WTC11 (cell line): ENCODE results near the gene KLK6. TPM values are rescaled to one million over a fixed set of nuclear protein-coding genes. Genes with fewer than 3 reads are reported as not detected.

ENCODE experiments used
- ATAC-seq: fragments of 200-7000 bp; cut with Tn5 transposase; 2 replicates; pipeline ENCODE4 v1.10.0; 2021; ENCODE audit warnings: mild to moderate bottlenecking, moderate library complexity
- CTCF ChIA-PET: fragments of 300-600 bp; sonication (Branson Sonifier 250); formaldehyde crosslinking; loops from one replicate; lab custom pipeline; 2021; ENCODE audit warnings: antibody characterized with exemption; lab: Charles Lee
- POLR2A ChIA-PET: fragments of 350-600 bp; sonication (Branson Sonifier 250); formaldehyde crosslinking; loops from one replicate; lab custom pipeline; 2021; ENCODE audit warnings: antibody characterized with exemption; lab: Charles Lee
- DNase-seq: peaks from one replicate; pipeline ENCODE4 v3.0.0; 2021; ENCODE audit warnings: low spot score
- H3K27ac Mint-ChIP-seq: 2 replicates; pipeline ENCODE4 v1.8.0; 2021; ENCODE audit warnings: mixed read lengths
- H3K27me3 Mint-ChIP-seq: 2 replicates; pipeline ENCODE4 v1.8.0; 2021; ENCODE audit warnings: low read depth, mild to moderate bottlenecking, moderate library complexity, mixed read lengths
- H3K36me3 Mint-ChIP-seq: 2 replicates; pipeline ENCODE4 v1.8.0; 2021; ENCODE audit warnings: mixed read lengths
- H3K4me1 Mint-ChIP-seq: 2 replicates; pipeline ENCODE4 v1.8.0; 2022; ENCODE audit warnings: mixed read lengths
- H3K4me3 Mint-ChIP-seq: 2 replicates; pipeline ENCODE4 v1.8.0; 2021; ENCODE audit warnings: mild to moderate bottlenecking, moderate library complexity, mixed read lengths
- H3K9me3 Mint-ChIP-seq: 2 replicates; pipeline ENCODE4 v1.8.0; 2021; ENCODE audit warnings: mixed read lengths
- E2F5 ChIP-seq: sonication (generic); formaldehyde crosslinking; IDR thresholded peaks from 2 replicates; pipeline ENCODE4 v1.8.1; 2022; ENCODE audit warnings: mild to moderate bottlenecking, moderate library complexity, missing genetic modification reagents
- ELF4 ChIP-seq: sonication (generic); formaldehyde crosslinking; IDR thresholded peaks from 2 replicates; pipeline ENCODE4 v1.8.1; 2022; ENCODE audit warnings: low read depth, mild to moderate bottlenecking, moderate library complexity, missing genetic modification reagents
- EMX1 ChIP-seq: fragments of 250-450 bp; sonication (Bioruptor Pico); IDR thresholded peaks from 2 replicates; pipeline ENCODE4 v1.8.0; 2021; ENCODE audit warnings: mild to moderate bottlenecking
- ESRRA ChIP-seq: sonication (generic); formaldehyde crosslinking; IDR thresholded peaks from 2 replicates; pipeline ENCODE4 v1.8.1; 2022; ENCODE audit warnings: mild to moderate bottlenecking, missing genetic modification reagents, borderline replicate concordance
- ETV6 ChIP-seq: sonication (generic); formaldehyde crosslinking; IDR thresholded peaks from 2 replicates; pipeline ENCODE4 v1.8.1; 2022; ENCODE audit warnings: mild to moderate bottlenecking, missing genetic modification reagents
- IRF2 ChIP-seq: sonication (generic); formaldehyde crosslinking; IDR thresholded peaks from 2 replicates; pipeline ENCODE4 v1.8.0; 2022; ENCODE audit warnings: low read depth, missing genetic modification reagents, borderline replicate concordance
- JAZF1 ChIP-seq: fragments of 250-450 bp; sonication (Bioruptor Pico); IDR thresholded peaks from 2 replicates; pipeline ENCODE4 v1.9.0; 2021; ENCODE audit warnings: moderate library complexity, mild to moderate bottlenecking, inconsistent platforms
- MXD4 ChIP-seq: fragments of 250-450 bp; sonication (Bioruptor Pico); IDR thresholded peaks from 2 replicates; pipeline ENCODE4 v1.8.0; 2021; ENCODE audit warnings: mild to moderate bottlenecking, moderate library complexity, borderline replicate concordance
- NFYB ChIP-seq: sonication (generic); formaldehyde crosslinking; conservative IDR thresholded peaks from 2 replicates; pipeline ENCODE4 v1.8.0; 2022; ENCODE audit warnings: low read depth, missing genetic modification reagents
- NR1H2 ChIP-seq: sonication (generic); formaldehyde crosslinking; IDR thresholded peaks from 2 replicates; pipeline ENCODE4 v1.9.0; 2021; ENCODE audit warnings: mild to moderate bottlenecking, moderate library complexity, missing genetic modification reagents
- OVOL2 ChIP-seq: fragments of 250-450 bp; sonication (Bioruptor Pico); IDR thresholded peaks from 2 replicates; pipeline ENCODE4 v1.9.0; 2021; ENCODE audit warnings: mild to moderate bottlenecking, borderline replicate concordance
- PRRX2 ChIP-seq: fragments of 250-450 bp; sonication (Bioruptor Pico); IDR thresholded peaks from 2 replicates; pipeline ENCODE4 v1.8.0; 2021; ENCODE audit warnings: mild to moderate bottlenecking
- RELA ChIP-seq: sonication (generic); formaldehyde crosslinking; IDR thresholded peaks from 2 replicates; pipeline ENCODE4 v1.8.1; 2022; ENCODE audit warnings: missing genetic modification reagents, mild to moderate bottlenecking, borderline replicate concordance
- SMAD4 ChIP-seq: sonication (generic); formaldehyde crosslinking; IDR thresholded peaks from 2 replicates; pipeline ENCODE4 v1.8.0; 2022; ENCODE audit warnings: mild to moderate bottlenecking, missing genetic modification reagents
- SP1 ChIP-seq: sonication (generic); formaldehyde crosslinking; conservative IDR thresholded peaks from 2 replicates; pipeline ENCODE4 v1.8.1; 2022; ENCODE audit warnings: missing genetic modification reagents
- TEAD1 ChIP-seq: sonication (generic); formaldehyde crosslinking; IDR thresholded peaks from 2 replicates; pipeline ENCODE4 v1.8.0; 2022; ENCODE audit warnings: mild to moderate bottlenecking, missing genetic modification reagents
- TP53 ChIP-seq: sonication (generic); formaldehyde crosslinking; IDR thresholded peaks from 2 replicates; pipeline ENCODE4 v1.8.1; 2023; ENCODE audit warnings: mild to moderate bottlenecking, missing genetic modification reagents
- ZNF138 ChIP-seq: sonication (generic); formaldehyde crosslinking; conservative IDR thresholded peaks from 2 replicates; pipeline ENCODE4 v1.8.1; 2022; ENCODE audit warnings: mild to moderate bottlenecking, moderate library complexity, missing genetic modification reagents
- total RNA-seq: library from RNA; stranded (reverse); gene quantifications from 3 replicates; pipeline ENCODE4 v1.2.3, GENCODE V29; 2021
- TF ChIP-seq, protein P1 (sequence below): sonication (generic); formaldehyde crosslinking; IDR thresholded peaks from 2 replicates; pipeline ENCODE4 v1.8.0; 2022; ENCODE audit warnings: missing genetic modification reagents
- TF ChIP-seq, protein P2 (sequence below): fragments of 250-450 bp; sonication (Bioruptor Pico); IDR thresholded peaks from 2 replicates; pipeline ENCODE4 v1.9.0; 2021; ENCODE audit warnings: mild to moderate bottlenecking
- TF ChIP-seq, protein P3 (sequence below): sonication (generic); formaldehyde crosslinking; IDR thresholded peaks from 2 replicates; pipeline ENCODE4 v1.8.0; 2022; ENCODE audit warnings: mild to moderate bottlenecking, missing genetic modification reagents
- TF ChIP-seq, protein P4 (sequence below): sonication (generic); formaldehyde crosslinking; IDR thresholded peaks from 2 replicates; pipeline ENCODE4 v1.8.1; 2023; ENCODE audit warnings: mild to moderate bottlenecking, missing genetic modification reagents
- TF ChIP-seq, protein P5 (sequence below): fragments of 250-450 bp; sonication (Bioruptor Pico); IDR thresholded peaks from 2 replicates; pipeline ENCODE4 v1.8.0; 2021; ENCODE audit warnings: mild to moderate bottlenecking
- TF ChIP-seq, protein P6 (sequence below): fragments of 200-600 bp; IDR thresholded peaks from 2 replicates; pipeline ENCODE4 v1.8.0; 2022; ENCODE audit warnings: antibody characterized with exemption

Gene KLK6
- total RNA-seq, 1 experiment from 2014 or later: 0.52 TPM

GRCh38 chr19:51016798-51017683 is 47.6 kb upstream of the KLK6 start:
- Mint-ChIP-seq H3K27me3 (peaks cover 56% of the 10 kb centered on the region), H3K4me1 (peaks cover 16% of the 10 kb centered on the region), H3K27ac (no peak overlapping the region), H3K9me3 (no peaks in the 10 kb centered on the region), H3K4me3 (peak overlapping the region; percentile 89), H3K36me3 (no peaks in the 10 kb centered on the region)
- peak; percentile 62 for ATAC-seq
- ChIA-PET CTCF (interaction anchor here (0.5 to 8.5 kb wide), 57 partner anchors 10 to 648 kb away, joined by 3 to 347 read pairs (median 4); partner anchors contain the start of genes KLK11, KLK13, KLK7 and KLK8), POLR2A (interaction anchor here (0.6 to 1.7 kb wide), 6 partner anchors 29 to 107 kb away, joined by 3 to 5 read pairs (median 4); partner anchors contain the start of gene KLK13)
- peak; percentile 92 for DNase-seq
- no peak for TF ChIP-seq IRF2 (CRISPR knock-in tag)
- TF ChIP-seq SMAD4 (CRISPR knock-in tag): 0 out of 2 replicates have a peak, but pooled peaks have one; percentile 57
- TF ChIP-seq ETV6 (CRISPR knock-in tag): no peak
- TF ChIP-seq, protein P1, sequence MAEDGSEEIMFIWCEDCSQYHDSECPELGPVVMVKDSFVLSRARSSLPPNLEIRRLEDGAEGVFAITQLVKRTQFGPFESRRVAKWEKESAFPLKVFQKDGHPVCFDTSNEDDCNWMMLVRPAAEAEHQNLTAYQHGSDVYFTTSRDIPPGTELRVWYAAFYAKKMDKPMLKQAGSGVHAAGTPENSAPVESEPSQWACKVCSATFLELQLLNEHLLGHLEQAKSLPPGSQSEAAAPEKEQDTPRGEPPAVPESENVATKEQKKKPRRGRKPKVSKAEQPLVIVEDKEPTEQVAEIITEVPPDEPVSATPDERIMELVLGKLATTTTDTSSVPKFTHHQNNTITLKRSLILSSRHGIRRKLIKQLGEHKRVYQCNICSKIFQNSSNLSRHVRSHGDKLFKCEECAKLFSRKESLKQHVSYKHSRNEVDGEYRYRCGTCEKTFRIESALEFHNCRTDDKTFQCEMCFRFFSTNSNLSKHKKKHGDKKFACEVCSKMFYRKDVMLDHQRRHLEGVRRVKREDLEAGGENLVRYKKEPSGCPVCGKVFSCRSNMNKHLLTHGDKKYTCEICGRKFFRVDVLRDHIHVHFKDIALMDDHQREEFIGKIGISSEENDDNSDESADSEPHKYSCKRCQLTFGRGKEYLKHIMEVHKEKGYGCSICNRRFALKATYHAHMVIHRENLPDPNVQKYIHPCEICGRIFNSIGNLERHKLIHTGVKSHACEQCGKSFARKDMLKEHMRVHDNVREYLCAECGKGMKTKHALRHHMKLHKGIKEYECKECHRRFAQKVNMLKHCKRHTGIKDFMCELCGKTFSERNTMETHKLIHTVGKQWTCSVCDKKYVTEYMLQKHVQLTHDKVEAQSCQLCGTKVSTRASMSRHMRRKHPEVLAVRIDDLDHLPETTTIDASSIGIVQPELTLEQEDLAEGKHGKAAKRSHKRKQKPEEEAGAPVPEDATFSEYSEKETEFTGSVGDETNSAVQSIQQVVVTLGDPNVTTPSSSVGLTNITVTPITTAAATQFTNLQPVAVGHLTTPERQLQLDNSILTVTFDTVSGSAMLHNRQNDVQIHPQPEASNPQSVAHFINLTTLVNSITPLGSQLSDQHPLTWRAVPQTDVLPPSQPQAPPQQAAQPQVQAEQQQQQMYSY (CRISPR knock-in tag): peak; percentile 100
- TF ChIP-seq, protein P2, sequence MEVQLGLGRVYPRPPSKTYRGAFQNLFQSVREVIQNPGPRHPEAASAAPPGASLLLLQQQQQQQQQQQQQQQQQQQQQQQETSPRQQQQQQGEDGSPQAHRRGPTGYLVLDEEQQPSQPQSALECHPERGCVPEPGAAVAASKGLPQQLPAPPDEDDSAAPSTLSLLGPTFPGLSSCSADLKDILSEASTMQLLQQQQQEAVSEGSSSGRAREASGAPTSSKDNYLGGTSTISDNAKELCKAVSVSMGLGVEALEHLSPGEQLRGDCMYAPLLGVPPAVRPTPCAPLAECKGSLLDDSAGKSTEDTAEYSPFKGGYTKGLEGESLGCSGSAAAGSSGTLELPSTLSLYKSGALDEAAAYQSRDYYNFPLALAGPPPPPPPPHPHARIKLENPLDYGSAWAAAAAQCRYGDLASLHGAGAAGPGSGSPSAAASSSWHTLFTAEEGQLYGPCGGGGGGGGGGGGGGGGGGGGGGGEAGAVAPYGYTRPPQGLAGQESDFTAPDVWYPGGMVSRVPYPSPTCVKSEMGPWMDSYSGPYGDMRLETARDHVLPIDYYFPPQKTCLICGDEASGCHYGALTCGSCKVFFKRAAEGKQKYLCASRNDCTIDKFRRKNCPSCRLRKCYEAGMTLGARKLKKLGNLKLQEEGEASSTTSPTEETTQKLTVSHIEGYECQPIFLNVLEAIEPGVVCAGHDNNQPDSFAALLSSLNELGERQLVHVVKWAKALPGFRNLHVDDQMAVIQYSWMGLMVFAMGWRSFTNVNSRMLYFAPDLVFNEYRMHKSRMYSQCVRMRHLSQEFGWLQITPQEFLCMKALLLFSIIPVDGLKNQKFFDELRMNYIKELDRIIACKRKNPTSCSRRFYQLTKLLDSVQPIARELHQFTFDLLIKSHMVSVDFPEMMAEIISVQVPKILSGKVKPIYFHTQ (CRISPR knock-in tag): no peak
- TF ChIP-seq PRRX2 (CRISPR knock-in tag): no peak
- TF ChIP-seq ELF4 (CRISPR knock-in tag): no peak
- TF ChIP-seq, protein P3, sequence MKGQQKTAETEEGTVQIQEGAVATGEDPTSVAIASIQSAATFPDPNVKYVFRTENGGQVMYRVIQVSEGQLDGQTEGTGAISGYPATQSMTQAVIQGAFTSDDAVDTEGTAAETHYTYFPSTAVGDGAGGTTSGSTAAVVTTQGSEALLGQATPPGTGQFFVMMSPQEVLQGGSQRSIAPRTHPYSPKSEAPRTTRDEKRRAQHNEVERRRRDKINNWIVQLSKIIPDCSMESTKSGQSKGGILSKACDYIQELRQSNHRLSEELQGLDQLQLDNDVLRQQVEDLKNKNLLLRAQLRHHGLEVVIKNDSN (CRISPR knock-in tag): peak; percentile 42; the same call in 1 of the 2 replicates
- TF ChIP-seq OVOL2 (CRISPR knock-in tag): no peak
- TF ChIP-seq, protein P4, sequence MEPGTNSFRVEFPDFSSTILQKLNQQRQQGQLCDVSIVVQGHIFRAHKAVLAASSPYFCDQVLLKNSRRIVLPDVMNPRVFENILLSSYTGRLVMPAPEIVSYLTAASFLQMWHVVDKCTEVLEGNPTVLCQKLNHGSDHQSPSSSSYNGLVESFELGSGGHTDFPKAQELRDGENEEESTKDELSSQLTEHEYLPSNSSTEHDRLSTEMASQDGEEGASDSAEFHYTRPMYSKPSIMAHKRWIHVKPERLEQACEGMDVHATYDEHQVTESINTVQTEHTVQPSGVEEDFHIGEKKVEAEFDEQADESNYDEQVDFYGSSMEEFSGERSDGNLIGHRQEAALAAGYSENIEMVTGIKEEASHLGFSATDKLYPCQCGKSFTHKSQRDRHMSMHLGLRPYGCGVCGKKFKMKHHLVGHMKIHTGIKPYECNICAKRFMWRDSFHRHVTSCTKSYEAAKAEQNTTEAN (CRISPR knock-in tag): no peak
- no peak for TF ChIP-seq NR1H2 (CRISPR knock-in tag)
- TF ChIP-seq MXD4 (CRISPR knock-in tag): no peak
- TF ChIP-seq, protein P5, sequence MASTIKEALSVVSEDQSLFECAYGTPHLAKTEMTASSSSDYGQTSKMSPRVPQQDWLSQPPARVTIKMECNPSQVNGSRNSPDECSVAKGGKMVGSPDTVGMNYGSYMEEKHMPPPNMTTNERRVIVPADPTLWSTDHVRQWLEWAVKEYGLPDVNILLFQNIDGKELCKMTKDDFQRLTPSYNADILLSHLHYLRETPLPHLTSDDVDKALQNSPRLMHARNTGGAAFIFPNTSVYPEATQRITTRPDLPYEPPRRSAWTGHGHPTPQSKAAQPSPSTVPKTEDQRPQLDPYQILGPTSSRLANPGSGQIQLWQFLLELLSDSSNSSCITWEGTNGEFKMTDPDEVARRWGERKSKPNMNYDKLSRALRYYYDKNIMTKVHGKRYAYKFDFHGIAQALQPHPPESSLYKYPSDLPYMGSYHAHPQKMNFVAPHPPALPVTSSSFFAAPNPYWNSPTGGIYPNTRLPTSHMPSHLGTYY (CRISPR knock-in tag): no peak
- no peak for TF ChIP-seq NFYB
- TF ChIP-seq, protein P6, sequence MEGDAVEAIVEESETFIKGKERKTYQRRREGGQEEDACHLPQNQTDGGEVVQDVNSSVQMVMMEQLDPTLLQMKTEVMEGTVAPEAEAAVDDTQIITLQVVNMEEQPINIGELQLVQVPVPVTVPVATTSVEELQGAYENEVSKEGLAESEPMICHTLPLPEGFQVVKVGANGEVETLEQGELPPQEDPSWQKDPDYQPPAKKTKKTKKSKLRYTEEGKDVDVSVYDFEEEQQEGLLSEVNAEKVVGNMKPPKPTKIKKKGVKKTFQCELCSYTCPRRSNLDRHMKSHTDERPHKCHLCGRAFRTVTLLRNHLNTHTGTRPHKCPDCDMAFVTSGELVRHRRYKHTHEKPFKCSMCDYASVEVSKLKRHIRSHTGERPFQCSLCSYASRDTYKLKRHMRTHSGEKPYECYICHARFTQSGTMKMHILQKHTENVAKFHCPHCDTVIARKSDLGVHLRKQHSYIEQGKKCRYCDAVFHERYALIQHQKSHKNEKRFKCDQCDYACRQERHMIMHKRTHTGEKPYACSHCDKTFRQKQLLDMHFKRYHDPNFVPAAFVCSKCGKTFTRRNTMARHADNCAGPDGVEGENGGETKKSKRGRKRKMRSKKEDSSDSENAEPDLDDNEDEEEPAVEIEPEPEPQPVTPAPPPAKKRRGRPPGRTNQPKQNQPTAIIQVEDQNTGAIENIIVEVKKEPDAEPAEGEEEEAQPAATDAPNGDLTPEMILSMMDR: peak; percentile 81
- TF ChIP-seq TEAD1 (CRISPR knock-in tag): no peak
- TF ChIP-seq E2F5 (CRISPR knock-in tag): peak; percentile 64; the same call in 1 of the 2 replicates
- no peak for TF ChIP-seq ESRRA (CRISPR knock-in tag)
- TF ChIP-seq JAZF1 (CRISPR knock-in tag): no peak
- no peak for TF ChIP-seq ZNF138 (CRISPR knock-in tag)
- no peak for TF ChIP-seq TP53 (CRISPR knock-in tag)
- TF ChIP-seq SP1: peak; percentile 76
- TF ChIP-seq EMX1: no peak
- TF ChIP-seq RELA (CRISPR knock-in tag): no peak
